GM12874 (cell line): ENCODE measurements around the gene RAD52.

ENCODE experiments used
- TF ChIP-seq, protein P1 (sequence below): IDR thresholded peaks from 2 replicates; pipeline ENCODE4 v1.5.1; 2011; ENCODE audit warnings: low read depth, mild to moderate bottlenecking, control low read depth, low read length, moderate library complexity; ENCODE audit not compliant: insufficient read depth

The RAD52 gene

DNA sequence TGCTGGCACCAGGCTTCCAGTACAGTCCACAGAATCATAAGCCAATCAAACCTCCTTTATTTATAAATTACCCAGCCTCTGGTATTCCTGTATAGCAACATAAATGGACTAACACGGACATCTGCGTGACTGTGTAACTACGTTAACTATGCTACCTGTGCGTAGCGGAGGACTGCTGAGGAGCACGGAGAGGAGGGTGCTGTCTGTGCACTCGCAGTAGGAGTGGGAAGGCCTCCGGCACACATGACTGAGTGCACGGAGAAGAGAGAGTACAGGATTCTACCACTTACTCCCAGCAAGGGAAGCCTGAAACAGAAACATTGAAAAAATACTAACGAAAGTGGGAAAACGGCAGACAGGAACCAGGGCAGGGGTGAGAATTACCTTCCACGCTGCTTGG lies 22.9 kb downstream of the RAD52 start:
- TF ChIP-seq, protein P1, sequence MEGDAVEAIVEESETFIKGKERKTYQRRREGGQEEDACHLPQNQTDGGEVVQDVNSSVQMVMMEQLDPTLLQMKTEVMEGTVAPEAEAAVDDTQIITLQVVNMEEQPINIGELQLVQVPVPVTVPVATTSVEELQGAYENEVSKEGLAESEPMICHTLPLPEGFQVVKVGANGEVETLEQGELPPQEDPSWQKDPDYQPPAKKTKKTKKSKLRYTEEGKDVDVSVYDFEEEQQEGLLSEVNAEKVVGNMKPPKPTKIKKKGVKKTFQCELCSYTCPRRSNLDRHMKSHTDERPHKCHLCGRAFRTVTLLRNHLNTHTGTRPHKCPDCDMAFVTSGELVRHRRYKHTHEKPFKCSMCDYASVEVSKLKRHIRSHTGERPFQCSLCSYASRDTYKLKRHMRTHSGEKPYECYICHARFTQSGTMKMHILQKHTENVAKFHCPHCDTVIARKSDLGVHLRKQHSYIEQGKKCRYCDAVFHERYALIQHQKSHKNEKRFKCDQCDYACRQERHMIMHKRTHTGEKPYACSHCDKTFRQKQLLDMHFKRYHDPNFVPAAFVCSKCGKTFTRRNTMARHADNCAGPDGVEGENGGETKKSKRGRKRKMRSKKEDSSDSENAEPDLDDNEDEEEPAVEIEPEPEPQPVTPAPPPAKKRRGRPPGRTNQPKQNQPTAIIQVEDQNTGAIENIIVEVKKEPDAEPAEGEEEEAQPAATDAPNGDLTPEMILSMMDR, result no peak

DNA sequence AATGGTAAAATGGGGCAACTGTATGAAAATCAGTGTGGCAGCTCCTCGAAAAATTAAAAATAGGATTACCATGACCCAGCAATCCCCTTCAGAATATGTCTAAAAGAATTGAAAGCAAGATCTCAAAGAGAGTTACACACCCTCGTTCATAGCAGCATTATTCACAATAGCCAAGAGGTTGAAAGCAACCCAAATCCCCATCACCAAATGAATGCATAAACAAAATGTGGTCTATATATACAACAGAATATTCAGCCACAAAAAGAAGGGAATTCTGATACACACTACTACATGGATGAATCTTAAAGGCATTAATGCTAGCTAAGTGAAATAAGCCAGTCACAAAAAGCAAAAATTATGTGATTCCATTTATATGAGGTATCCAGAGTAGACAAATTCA lies 27.2 kb downstream of the RAD52 start:
- TF ChIP-seq, protein P1, result no peak

DNA sequence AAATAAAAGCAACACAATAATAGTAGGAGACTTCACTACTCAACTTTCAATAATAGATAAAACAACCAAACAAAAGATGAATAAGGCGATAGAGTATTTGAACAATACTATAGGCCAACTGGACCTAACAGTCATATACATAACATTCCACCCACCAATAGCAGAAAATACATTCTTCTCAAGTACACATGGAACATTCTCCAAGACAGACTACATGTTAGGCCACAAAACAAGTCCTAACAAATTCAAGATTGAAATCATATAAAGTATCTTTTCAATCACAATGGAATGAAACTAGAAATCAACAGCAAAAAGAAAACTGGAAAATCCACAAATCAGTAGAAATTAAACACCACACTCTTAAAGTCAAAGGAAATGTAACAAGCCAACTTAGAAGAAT lies 28.8 kb downstream of the RAD52 start:
- TF ChIP-seq, protein P1, result no peak

DNA sequence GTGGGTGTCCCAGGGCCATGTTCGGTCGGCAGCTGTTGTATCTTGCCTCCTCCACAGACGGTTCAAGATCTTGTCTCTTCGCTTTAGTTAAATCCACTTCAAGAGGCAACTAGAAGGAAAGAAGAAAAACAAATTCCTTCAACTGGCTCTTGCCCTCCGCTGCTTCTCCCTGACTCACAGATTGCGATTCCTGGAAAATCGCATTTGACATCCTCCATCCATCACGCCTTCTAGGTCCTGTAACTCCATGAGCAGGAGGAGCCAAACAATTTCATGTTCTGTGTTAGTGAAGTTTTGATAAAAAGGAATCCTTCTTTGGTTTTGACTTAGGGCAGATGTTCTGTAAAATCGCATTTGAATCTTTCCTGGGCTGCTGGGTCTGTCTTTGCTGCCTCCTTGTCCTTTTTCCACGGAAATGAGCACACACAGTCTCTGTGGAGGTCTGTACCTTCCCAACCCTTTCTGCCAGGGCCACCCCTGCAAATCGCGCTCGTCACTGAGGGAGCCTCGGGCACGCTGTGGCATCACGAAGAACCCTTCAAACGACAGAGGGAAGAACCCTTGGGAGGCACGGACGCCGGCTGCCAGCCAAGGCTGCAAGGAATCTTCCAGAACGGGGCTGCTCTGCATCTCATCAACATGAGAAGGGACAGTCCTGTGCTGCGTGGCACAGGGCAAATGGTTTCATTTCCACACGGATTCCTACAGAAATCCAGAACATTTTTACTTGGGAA lies 32.6 kb downstream of the RAD52 start:
- TF ChIP-seq, protein P1, result no peak

DNA sequence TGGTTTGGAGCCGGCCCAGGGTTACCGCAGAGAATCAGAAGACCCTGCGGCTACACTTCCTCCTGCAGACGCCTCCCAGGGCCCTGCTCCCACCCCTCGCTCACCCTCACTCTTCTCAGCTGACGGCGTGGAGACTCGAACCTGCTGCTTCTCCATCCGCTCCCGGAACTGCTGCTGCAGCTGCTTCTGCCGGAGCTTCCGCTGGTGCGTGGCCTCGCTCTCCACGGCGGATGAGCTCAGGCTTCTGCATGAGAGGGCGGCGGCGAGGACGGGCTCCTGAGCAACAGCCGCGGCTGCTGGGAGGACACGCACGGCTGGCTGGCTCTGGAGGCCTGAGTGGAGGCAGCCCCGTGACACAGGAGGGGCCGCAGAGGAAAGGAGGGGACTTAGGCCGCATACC lies 33.3 kb downstream of the RAD52 start:
- TF ChIP-seq, protein P1, result no peak

DNA sequence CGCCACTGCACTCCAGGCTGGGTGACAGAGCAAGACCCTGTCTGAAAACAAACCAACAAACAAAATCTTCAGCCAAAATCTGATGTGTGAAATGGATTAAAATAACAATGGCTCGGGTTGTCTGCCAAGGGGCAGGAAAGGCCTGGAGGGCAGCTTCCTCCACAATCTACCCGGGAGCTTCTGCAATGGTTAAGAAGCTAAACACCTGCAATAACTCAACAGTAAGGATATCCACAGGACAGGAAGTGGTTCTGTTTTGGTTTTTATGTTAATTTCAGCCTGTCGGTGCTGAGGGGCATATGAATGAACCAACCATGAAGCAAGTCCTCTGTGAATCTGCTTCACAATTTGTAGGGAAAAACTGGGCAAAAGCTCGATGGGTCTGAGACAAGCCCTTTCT lies 34.4 kb downstream of the RAD52 start:
- TF ChIP-seq, protein P1, result no peak

DNA sequence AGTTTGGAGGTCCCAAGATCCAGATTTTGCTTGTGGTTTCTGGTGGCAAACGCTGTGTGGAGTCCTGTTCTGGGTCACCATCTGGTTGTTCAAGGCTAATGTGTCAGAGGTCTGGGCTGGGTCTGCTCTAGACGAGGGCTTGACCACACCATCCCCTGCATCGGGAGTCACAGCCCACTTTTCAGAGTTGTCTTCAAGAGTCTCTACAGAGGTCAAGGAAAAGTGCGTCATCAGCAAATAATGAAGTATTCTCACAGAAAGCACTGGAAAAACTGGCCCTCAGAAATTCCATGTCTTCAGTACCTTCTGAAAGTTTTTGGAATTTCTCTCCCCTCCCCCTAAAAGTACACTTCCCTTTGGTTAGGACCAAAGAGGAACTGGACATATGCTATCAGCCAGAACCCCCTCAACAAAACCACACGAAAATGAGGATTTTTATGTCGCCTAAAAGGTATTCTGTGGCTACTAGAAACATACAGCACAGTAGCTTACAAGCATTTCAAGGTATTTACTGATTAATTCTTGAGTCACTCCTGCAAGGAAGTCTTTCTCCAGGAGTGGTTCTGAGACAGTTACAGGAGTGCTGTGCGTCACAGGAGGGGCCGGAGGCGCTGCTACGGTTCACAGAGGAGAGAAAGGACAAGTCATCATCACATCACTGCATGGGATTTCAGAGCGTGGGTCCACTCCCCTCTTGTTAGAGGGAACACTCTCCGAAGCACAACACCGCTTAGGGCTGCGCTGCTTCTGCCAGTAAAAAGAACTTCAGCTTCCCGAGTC lies 35.4 kb downstream of the RAD52 start:
- TF ChIP-seq, protein P1, result no peak
